Keratinocyte (primary cell): ENCODE data around the gene ERCC6L2. TPM values are rescaled to one million over a fixed set of nuclear protein-coding genes. Genes with fewer than 3 reads are reported as not detected.

Experiments
- DNase-seq: peaks from one replicate; pipeline ENCODE4 v3.0.0-alpha.2; 2011; ENCODE audit warnings: low read depth, missing footprints, low spot score
- FAIRE-seq: peaks from 2 replicates; lab custom pipeline; 2011; peaks lifted over from hg19 to GRCh38; lab: Jason Lieb, UNC
- H2AFZ ChIP-seq: 2 replicates; pipeline ENCODE4 v1.6.0; 2012; ENCODE audit warnings: low read length, control low read depth, inconsistent platforms; ENCODE audit not compliant: control insufficient read depth
- H3K27ac ChIP-seq: 2 replicates; pipeline ENCODE4 v1.5.1; 2011; ENCODE audit warnings: low read length; ENCODE audit not compliant: control insufficient read depth, insufficient read depth
- H3K27me3 ChIP-seq: 3 replicates; pipeline ENCODE4 v1.6.0; 2011; ENCODE audit warnings: low read length; ENCODE audit not compliant: control insufficient read depth, insufficient read depth; ENCODE audit errors: extremely low read depth
- H3K36me3 ChIP-seq, 2 experiments: 2 replicates in 1 of 2; 3 replicates in 1 of 2; pipeline ENCODE4 v1.5.1; 2011; ENCODE audit warnings: low read length in 2 of 2, mild to moderate bottlenecking in 1 of 2; ENCODE audit not compliant: control insufficient read depth in 2 of 2, insufficient read depth in 2 of 2; ENCODE audit errors: extremely low read depth in 1 of 2
- H3K4me1 ChIP-seq: 3 replicates; pipeline ENCODE4 v1.5.1; 2011; ENCODE audit warnings: low read length; ENCODE audit not compliant: control insufficient read depth, insufficient read depth; ENCODE audit errors: extremely low read depth
- H3K4me2 ChIP-seq: 3 replicates; pipeline ENCODE4 v1.6.0; 2011; ENCODE audit warnings: low read depth, low read length; ENCODE audit not compliant: control insufficient read depth, insufficient read depth; ENCODE audit errors: extremely low read depth
- H3K4me3 ChIP-seq, 3 experiments: fragments of 200-600 bp in 1 of 3; sonication (generic) in 1 of 3; 2 replicates in 2 of 3; 3 replicates in 1 of 3; pipeline ENCODE4 v1.5.1; 2011 to 2016; ENCODE audit warnings: low read length in 3 of 3, mild to moderate bottlenecking in 3 of 3, control low read depth in 2 of 3, inconsistent platforms in 1 of 3, low read depth in 1 of 3, mixed read lengths in 1 of 3, mixed run types in 1 of 3, moderate library complexity in 1 of 3; ENCODE audit not compliant: control insufficient read depth in 2 of 3, insufficient read depth in 2 of 3; ENCODE audit errors: extremely low read depth in 1 of 3
- H3K79me2 ChIP-seq: 2 replicates; pipeline ENCODE4 v1.6.0; 2012; ENCODE audit warnings: low read length; ENCODE audit not compliant: control insufficient read depth, insufficient read depth
- H3K9ac ChIP-seq: 3 replicates; pipeline ENCODE4 v1.6.0; 2011; ENCODE audit warnings: low read length; ENCODE audit not compliant: control insufficient read depth, insufficient read depth; ENCODE audit errors: extremely low read depth
- H3K9me1 ChIP-seq: 3 replicates; pipeline ENCODE4 v1.6.0; 2011; ENCODE audit warnings: low read length; ENCODE audit not compliant: control insufficient read depth, insufficient read depth; ENCODE audit errors: extremely low read depth
- H3K9me3 ChIP-seq: 2 replicates; pipeline ENCODE4 v1.5.1; 2012; ENCODE audit warnings: low read depth, low read length; ENCODE audit not compliant: control insufficient read depth
- H4K20me1 ChIP-seq: 3 replicates; pipeline ENCODE4 v1.6.0; 2011; ENCODE audit warnings: low read length; ENCODE audit not compliant: control insufficient read depth, insufficient read depth; ENCODE audit errors: extremely low read depth
- CTCF ChIP-seq, 3 experiments: IDR thresholded peaks in 1 of 3; conservative IDR thresholded peaks in 1 of 3; optimal IDR thresholded peaks in 1 of 3; 2 replicates in 2 of 3; 3 replicates in 1 of 3; pipeline versions ENCODE3 to v1.5.1; 2011; ENCODE audit warnings: low read length in 3 of 3, mild to moderate bottlenecking in 3 of 3, moderate library complexity in 2 of 3, control low read depth in 1 of 3, inconsistent platforms in 1 of 3; ENCODE audit not compliant: insufficient read depth in 2 of 3; ENCODE audit errors: extremely low read depth in 1 of 3
- EZH2 ChIP-seq: IDR thresholded peaks from one replicate; pipeline ENCODE4 v1.6.1; 2012; ENCODE audit warnings: inconsistent platforms, mild to moderate bottlenecking, low read length, moderate library complexity
- dilution Hi-C: fragments of 300-500 bp; cut with MboI; formaldehyde crosslinking; loops from one replicate; pipeline ENCODE4 v1.7.0; 2020; ENCODE audit warnings: low sequenced_read_pairs; ENCODE audit not compliant: extremely low pct_ligation_motif_present
- polyA plus RNA-seq, 5 experiments: library from polyadenylated mRNA; depleted of rRNA in 3 of 5; stranded (reverse) in 3 of 5; stranded (forward) in 1 of 5; unstranded in 1 of 5; fragments of >200 nt; gene quantifications; 1 replicate in 1 of 5; 2 replicates in 3 of 5; 3 replicates in 1 of 5; pipeline versions ENCODE4 v1.2.1 to v1.2.3, GENCODE V29; 2011 to 2012; ENCODE audit warnings: missing spikeins in 2 of 5, low read depth in 1 of 5, low replicate concordance in 1 of 5

Gene ERCC6L2
- polyA plus RNA-seq, 1 donor (not counting 4 experiments of a cell fraction or from before 2014, with no cell fraction given) = 15.4 TPM

GRCh38 chr9:95880021-95880690 is 4.7 kb downstream of the ERCC6L2 start:
- H3K27ac ChIP-seq = no peak overlapping the region
- H3K4me2 ChIP-seq = no peak overlapping the region
- no peak for DNase-seq
- H3K4me3 ChIP-seq = no peak overlapping the region
- peaks cover 2% of the 10 kb centered on the region for H3K4me1 ChIP-seq
- TF ChIP-seq CTCF (optimal IDR thresholded peaks at IDR 0.05 in 1 of 3, IDR thresholded peaks at IDR 0.05 in 1 of 3, conservative IDR thresholded peaks at IDR 0.05 in 1 of 3; ENCODE audit: extremely low read depth in 1 of 3, insufficient read depth in 2 of 3, low read length in 3 of 3) = no peak
- TF ChIP-seq EZH2 = no peak
- peaks cover 32% of the 10 kb centered on the region for H3K79me2 ChIP-seq
- no peak overlapping the region for H3K9ac ChIP-seq
- H3K36me3 ChIP-seq = peaks cover 2 to 3% of the 10 kb centered on the region in 2 experiments
- H2AFZ ChIP-seq = no peak overlapping the region
- H4K20me1 ChIP-seq = no peaks in the 10 kb centered on the region
- H3K9me3 ChIP-seq = no peaks in the 10 kb centered on the region
- no peak for FAIRE-seq
- dilution Hi-C loops = no loop called here
- no peaks in the 10 kb centered on the region for H3K9me1 ChIP-seq
- H3K27me3 ChIP-seq = no peaks in the 10 kb centered on the region

- dilution Hi-C loops = no loop called here
- Histone ChIP-seq H3K4me1 (no peaks in the 10 kb centered on the region), H3K4me3 (no peak overlapping the region), H4K20me1 (no peaks in the 10 kb centered on the region), H3K9me3 (no peaks in the 10 kb centered on the region), H3K27me3 (no peaks in the 10 kb centered on the region), H3K27ac (no peak overlapping the region), H3K9me1 (no peaks in the 10 kb centered on the region), H3K4me2 (no peak overlapping the region), H3K9ac (no peak overlapping the region), H2AFZ (no peak overlapping the region), H3K36me3 (peaks cover 0 to 1% of the 10 kb centered on the region in 2 experiments), H3K79me2 (peaks cover 30% of the 10 kb centered on the region)
- DNase-seq = no peak
- TF ChIP-seq CTCF (optimal IDR thresholded peaks at IDR 0.05 in 1 of 3, IDR thresholded peaks at IDR 0.05 in 1 of 3, conservative IDR thresholded peaks at IDR 0.05 in 1 of 3; ENCODE audit: extremely low read depth in 1 of 3, insufficient read depth in 2 of 3, low read length in 3 of 3) (no peak), EZH2 (no peak)
- no peak for FAIRE-seq
Measured at GRCh38 chr9:95887926-95888497, 12.5 kb downstream of the ERCC6L2 start.
